Measurements from ENCODE around the gene GFI1B. TPM values are rescaled to one million over a fixed set of nuclear protein-coding genes. Genes with fewer than 3 reads are reported as not detected.

Gene GFI1B
- total and polyA plus RNA-seq, 10 of the 15 experiments (the other 5 are each of a cell fraction or from before 2014, with no cell fraction given), result 0.04 to 0.11 (median 0.05) TPM; not detected in 7

DNA sequence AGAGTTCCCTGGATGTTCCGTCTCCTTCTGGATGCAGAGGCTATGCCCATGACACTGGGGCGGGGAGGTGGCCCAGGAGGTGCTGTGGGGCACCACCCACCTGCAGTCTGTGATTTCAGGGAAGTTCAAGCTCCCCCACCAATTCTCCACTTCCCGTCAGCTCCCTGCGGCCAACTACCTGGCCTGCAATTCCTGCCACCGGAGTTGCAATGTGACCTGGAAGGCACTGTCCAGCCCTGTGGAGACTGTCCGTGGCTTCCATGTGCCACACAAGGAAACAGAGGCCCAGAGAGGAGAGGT, 16.6 kb downstream of the GFI1B start (continued):
- TF ChIP-seq, protein P1, sequence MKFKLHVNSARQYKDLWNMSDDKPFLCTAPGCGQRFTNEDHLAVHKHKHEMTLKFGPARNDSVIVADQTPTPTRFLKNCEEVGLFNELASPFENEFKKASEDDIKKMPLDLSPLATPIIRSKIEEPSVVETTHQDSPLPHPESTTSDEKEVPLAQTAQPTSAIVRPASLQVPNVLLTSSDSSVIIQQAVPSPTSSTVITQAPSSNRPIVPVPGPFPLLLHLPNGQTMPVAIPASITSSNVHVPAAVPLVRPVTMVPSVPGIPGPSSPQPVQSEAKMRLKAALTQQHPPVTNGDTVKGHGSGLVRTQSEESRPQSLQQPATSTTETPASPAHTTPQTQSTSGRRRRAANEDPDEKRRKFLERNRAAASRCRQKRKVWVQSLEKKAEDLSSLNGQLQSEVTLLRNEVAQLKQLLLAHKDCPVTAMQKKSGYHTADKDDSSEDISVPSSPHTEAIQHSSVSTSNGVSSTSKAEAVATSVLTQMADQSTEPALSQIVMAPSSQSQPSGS (IDR thresholded peaks at IDR 0.05; ENCODE audit: low read length), result no peak
- TF ChIP-seq SREBF2 (IDR thresholded peaks at IDR 0.05; ENCODE audit: low read length), result no peak
- no peak for TF ChIP-seq ZNF274 (IDR thresholded peaks at IDR 0.05; ENCODE audit: insufficient read depth, insufficient read length)
- TF ChIP-seq BRCA1 (IDR thresholded peaks at IDR 0.05; ENCODE audit: low read depth, low read length), result no peak
- TF ChIP-seq PAX5 (IDR thresholded peaks at IDR 0.05; ENCODE audit: borderline replicate concordance, low read depth, low read length), result no peak

DNA sequence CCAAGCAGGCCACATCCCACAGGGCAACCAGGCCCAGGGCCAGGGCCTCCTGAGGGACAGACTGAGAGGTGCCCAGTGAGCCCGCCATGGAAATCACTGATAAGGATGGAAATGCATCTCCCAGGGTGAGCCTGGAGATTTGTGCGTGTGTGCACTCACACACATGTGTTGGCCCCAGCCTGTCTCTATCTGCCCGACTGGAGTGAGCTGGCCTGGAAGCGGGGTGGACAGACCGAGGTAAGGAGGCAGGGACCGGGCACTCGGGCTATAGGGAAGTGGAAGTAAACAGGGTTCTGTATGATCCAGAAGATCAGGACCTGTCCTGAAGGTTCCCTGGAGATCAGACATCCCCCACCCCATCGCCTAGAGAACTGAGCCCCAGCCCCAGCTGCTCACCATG, 17.4 kb downstream of the GFI1B start:
- 32% methylated on average over 8 of the region's 8 CpGs for WGBS (ENCODE audit: insufficient coverage, insufficient replicate concordance, low lambda C conversion rate, missing lambda C conversion rate)
- POLR2A ChIA-PET, result no interaction called here
- ATAC-seq, result no peak
- Histone ChIP-seq H2AFZ (ENCODE audit: control insufficient read depth, low read depth, low read length) (no peak overlapping the region), H3K79me2 (ENCODE audit: control insufficient read depth, insufficient read depth, low read length) (no peaks in the 10 kb centered on the region), H3K9me3 (replicated peaks; ENCODE audit: control insufficient read depth, insufficient read depth, low read length) (no peaks in the 10 kb centered on the region), H3K9ac (ENCODE audit: control insufficient read depth, insufficient read depth, low read length) (no peak overlapping the region), H3K27me3 (replicated peaks in 1 of 2; ENCODE audit: control insufficient read depth in 2 of 2, insufficient read depth in 2 of 2, low read length in 1 of 2) (peaks cover 3 to 7% of the 10 kb centered on the region in 2 experiments), H3K4me1 (ENCODE audit: control insufficient read depth, insufficient read depth, low read length) (peaks cover 17% of the 10 kb centered on the region), H3K27ac (ENCODE audit: control insufficient read depth, insufficient read depth) (no peak overlapping the region), H4K20me1 (ENCODE audit: control insufficient read depth, insufficient read depth) (no peaks in the 10 kb centered on the region), H3K4me2 (ENCODE audit: control insufficient read depth, insufficient read depth) (no peak overlapping the region), H3K36me3 (ENCODE audit: control insufficient read depth in 2 of 2, insufficient read depth in 2 of 2, low read length in 1 of 2) (no peaks in the 10 kb centered on the region), H3K4me3 (no peak overlapping the region)
- SMC1A ChIA-PET (ENCODE audit: uncharacterized antibody, unreplicated experiment), result no interaction called here
- intact Hi-C loops (cut with micrococcal nuclease; ENCODE audit: unreplicated experiment), result no loop called here
- CTCF ChIA-PET, result no interaction called here
- RAD21 ChIA-PET (ENCODE audit: unreplicated experiment), result no interaction called here
- no peak for DNase-seq (ENCODE audit: low read depth, low spot score)
- BruUV-seq (replicated peaks), result no TSS peak
- FAIRE-seq, result no peak
- in situ Hi-C loops (cut with MboI), result no loop called here
- TF ChIP-seq ASH2L (IDR thresholded peaks at IDR 0.05; ENCODE audit: borderline replicate concordance, low read depth) (no peak), JUNB (IDR thresholded peaks at IDR 0.05) (no peak), FOXM1 (IDR thresholded peaks at IDR 0.05; ENCODE audit: low read depth, low read length) (no peak), CHD4 (IDR thresholded peaks at IDR 0.05) (no peak), CREB1 (IDR thresholded peaks at IDR 0.05; ENCODE audit: low read depth) (no peak), FOXK2 (IDR thresholded peaks at IDR 0.05) (no peak), HDGF (IDR thresholded peaks at IDR 0.05) (no peak), TCF7 (IDR thresholded peaks at IDR 0.05; ENCODE audit: borderline replicate concordance) (no peak), POLR2AphosphoS2 (IDR thresholded peaks at IDR 0.05; ENCODE audit: low read depth, low read length) (no peak), SIN3A (IDR thresholded peaks at IDR 0.05; ENCODE audit: low read depth, low read length) (no peak), STAT3 (IDR thresholded peaks at IDR 0.05; ENCODE audit: low read depth, low read length) (no peak)
- TF ChIP-seq, protein P2, sequence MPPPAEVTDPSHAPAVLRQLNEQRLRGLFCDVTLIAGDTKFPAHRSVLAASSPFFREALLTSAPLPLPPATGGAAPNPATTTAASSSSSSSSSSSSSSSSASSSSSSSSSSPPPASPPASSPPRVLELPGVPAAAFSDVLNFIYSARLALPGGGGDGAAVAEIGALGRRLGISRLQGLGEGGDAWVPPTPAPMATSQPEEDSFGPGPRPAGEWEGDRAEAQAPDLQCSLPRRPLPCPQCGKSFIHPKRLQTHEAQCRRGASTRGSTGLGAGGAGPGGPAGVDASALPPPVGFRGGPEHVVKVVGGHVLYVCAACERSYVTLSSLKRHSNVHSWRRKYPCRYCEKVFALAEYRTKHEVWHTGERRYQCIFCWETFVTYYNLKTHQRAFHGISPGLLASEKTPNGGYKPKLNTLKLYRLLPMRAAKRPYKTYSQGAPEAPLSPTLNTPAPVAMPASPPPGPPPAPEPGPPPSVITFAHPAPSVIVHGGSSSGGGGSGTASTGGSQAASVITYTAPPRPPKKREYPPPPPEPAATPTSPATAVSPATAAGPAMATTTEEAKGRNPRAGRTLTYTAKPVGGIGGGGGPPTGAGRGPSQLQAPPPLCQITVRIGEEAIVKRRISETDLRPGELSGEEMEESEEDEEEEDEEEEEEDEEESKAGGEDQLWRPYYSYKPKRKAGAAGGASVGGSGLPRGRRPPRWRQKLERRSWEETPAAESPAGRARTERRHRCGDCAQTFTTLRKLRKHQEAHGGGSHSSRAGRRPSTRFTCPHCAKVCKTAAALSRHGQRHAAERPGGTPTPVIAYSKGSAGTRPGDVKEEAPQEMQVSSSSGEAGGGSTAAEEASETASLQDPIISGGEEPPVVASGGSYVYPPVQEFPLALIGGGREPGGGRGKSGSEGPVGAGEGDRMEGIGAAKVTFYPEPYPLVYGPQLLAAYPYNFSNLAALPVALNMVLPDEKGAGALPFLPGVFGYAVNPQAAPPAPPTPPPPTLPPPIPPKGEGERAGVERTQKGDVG (CRISPR knock-in tag; IDR thresholded peaks at IDR 0.05), result no peak
- TF ChIP-seq, protein P3, sequence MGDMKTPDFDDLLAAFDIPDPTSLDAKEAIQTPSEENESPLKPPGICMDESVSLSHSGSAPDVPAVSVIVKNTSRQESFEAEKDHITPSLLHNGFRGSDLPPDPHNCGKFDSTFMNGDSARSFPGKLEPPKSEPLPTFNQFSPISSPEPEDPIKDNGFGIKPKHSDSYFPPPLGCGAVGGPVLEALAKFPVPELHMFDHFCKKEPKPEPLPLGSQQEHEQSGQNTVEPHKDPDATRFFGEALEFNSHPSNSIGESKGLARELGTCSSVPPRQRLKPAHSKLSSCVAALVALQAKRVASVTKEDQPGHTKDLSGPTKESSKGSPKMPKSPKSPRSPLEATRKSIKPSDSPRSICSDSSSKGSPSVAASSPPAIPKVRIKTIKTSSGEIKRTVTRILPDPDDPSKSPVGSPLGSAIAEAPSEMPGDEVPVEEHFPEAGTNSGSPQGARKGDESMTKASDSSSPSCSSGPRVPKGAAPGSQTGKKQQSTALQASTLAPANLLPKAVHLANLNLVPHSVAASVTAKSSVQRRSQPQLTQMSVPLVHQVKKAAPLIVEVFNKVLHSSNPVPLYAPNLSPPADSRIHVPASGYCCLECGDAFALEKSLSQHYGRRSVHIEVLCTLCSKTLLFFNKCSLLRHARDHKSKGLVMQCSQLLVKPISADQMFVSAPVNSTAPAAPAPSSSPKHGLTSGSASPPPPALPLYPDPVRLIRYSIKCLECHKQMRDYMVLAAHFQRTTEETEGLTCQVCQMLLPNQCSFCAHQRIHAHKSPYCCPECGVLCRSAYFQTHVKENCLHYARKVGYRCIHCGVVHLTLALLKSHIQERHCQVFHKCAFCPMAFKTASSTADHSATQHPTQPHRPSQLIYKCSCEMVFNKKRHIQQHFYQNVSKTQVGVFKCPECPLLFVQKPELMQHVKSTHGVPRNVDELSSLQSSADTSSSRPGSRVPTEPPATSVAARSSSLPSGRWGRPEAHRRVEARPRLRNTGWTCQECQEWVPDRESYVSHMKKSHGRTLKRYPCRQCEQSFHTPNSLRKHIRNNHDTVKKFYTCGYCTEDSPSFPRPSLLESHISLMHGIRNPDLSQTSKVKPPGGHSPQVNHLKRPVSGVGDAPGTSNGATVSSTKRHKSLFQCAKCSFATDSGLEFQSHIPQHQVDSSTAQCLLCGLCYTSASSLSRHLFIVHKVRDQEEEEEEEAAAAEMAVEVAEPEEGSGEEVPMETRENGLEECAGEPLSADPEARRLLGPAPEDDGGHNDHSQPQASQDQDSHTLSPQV (IDR thresholded peaks at IDR 0.05), result no peak

Data from GM12878 (cell line).